Measurements from ENCODE around the gene RPL28.
"Not testable (repeated sequence)": the region's sequence is repeated elsewhere in the genome, so short reads cannot be mapped to it uniquely, and the experiment has no call there.

RPL28 gene

DNA sequence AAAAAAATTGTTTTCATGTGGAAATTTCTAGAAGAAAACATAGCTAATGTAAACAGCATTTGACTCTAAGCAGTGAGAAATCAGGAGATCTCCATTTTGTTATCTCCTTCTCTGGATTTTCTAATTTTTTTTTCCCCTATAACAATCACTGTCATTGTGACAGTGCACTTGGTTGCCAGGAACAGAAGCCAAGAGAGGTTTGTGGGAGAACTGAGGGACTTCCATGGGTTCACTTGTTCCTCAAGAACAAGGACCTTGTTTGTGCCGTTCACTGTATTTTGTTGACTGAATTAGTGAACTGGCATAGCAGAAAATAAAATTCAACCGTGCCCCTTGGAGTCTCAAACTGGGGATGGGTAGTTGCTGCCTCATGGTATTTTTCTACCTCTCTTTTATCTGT, 40.3 kb downstream of the RPL28 start:
- DNase-seq (ENCODE audit: low spot score): peak; percentile 88

DNA sequence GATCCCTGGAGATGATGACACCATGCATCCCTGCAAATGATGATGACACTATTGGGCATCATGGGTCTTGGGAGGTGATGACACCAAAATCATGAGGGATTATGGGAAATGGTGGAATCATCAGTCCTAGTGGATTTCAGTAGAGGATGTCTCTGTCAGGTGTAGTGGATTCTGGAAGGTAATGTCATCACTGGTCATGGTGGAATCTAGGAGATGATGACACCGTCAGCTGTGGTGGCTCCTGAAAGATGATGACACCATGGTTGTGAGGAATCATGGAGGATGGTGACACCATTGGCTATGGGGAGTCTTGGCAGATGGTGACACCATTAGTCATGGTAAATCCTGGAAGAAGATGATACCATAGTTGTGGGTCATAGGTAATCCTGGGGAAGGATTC, 45.5 kb downstream of the RPL28 start:
- DNase-seq (ENCODE audit: low spot score): no peak

DNA sequence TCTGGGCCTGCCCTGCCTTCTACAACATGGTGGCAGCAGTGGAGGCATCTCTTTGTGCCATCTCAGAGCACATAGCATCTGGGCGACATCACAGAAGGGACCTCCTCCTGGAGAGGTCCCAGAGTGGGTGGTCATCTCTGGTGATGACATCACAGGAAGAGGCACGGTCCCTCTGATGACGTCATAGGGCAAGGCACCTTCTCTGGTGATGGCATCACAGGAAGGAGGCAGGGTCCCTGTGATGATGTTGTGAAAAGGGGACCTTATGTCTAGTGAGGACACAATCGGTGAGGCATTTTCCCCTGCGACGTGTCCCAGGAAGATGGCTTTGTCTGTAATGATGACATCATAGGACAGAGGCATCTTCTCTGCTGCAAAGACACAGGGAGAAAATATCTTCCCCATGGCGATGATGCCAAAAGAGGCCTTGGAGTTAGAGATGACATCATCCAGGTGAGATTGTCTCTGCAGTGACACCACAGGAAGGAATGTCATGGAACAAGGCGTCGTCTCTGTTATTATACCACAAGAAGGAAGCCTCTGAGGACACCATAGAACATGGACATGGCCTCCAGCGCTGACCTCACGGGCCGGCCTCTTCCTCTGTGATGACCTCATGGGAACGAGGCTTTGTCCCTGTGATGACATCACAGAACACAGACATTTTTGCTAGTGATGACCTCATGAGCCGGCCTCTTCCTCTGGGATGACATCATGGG, 46.7 kb downstream of the RPL28 start:
- no peak for DNase-seq (ENCODE audit: low spot score)

DNA sequence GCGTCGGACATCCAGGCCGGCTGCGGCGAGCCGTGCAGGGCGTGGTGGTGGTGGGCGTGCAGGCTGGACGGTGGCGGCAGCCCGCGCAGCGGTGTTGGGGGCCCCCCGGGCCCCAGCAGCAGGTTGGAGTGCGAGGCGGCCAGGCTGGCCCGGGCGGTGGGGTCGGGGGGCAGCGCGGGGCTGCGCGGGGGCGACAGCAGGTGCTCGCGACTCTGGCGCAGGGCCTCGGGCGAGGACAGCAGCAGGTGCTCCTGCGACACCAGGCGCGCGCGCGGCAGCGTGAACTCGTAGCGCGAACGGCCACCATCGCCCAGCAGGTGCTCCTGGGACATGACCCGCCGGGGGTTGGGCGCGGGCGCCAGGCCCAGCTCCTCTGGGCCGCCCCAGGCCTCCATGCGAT, 47.6 kb downstream of the RPL28 start:
- DNase-seq (ENCODE audit: low spot score): no peak

DNA sequence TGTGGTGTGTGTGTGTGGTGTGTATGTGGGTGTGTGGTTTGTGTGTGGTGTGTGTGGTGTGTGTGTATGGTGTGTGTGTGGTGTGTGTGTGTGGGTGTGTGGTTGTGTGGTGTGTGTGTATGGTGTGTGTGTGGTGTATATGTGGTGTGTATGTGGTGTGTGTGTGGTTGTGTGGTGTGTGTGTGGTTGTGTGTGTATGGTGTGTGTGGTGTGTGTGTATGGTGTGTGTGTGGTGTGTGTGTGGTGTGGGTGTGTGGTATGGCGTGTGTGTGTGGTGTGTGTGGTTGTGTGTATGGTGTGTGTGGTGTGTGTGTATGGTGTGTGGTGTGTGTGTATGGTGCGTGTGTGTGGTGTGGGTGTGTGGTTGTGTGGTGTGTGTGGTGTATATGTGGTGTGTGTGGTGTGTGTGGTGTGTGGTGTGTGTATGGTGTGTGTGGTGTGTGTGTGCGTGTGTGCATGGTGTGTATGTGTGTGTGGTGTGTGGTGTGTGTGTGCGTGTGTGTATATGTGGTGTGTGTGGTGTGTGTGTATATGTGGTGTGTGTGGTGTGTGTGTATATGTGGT, 48.7 kb downstream of the RPL28 start:
- DNase-seq (ENCODE audit: low spot score): no peak

DNA sequence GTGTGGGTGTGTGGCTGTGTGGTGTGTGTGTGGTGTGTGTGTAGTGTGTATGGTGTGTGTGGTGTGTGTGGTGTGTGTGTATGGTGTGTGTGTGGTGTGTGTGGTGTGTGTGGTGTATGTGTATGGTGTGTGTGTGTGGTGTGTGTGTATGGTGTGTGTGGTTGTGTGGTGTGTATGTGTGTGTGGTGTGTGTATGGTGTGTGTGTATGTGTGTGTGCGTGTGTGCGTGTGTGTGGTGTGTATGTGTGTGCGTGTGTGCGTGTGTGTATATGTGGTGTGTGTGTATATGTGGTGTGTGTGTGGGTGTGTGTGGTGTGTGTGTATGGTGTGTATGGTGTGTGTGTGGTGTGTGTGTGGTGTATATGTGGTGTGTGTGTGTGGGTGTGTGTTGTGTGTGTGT, 49.3 kb downstream of the RPL28 start:
- DNase-seq (ENCODE audit: low spot score): no peak

DNA sequence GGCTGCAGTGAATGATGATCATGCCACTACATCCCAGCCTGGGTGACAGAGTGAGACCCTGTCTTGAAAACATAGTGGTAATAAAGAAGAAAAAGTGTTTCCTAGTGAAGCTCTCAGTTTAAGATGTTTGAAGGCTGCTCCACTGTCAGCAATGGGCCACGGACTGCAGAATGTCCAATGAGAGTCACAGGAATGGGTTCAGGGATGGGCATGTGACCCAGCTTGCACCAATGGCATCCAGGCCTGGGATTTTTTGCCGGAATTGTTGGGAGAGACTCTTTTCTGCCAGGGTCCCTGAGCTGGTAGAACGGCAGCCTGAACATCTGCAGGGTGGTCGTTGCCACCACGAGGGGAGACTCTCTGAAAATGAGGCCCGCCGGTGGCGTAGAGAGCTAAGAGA, 51.1 kb downstream of the RPL28 start:
- DNase-seq (ENCODE audit: low spot score): no peak

DNA sequence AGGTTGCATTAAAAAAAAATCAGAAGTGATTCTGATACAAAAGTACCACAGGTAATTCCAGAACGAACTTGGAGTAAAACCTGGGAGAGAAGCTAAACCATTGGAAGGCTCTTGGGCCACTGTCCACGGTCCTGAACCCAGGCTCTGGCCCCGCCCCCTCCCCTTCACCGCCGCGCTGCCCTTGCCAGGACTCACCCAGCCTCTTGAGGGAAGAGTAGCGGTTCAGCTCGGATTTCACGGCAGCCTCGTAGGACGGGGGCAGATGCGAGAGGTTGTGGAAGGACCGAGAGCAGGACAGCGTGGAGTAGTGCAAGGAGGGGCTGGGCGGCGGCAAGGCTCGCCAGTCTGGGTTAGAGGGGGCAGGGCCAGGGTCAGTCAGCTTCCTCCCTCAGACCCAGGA, 51.7 kb downstream of the RPL28 start:
- DNase-seq (ENCODE audit: low spot score): peak; percentile 77

DNA sequence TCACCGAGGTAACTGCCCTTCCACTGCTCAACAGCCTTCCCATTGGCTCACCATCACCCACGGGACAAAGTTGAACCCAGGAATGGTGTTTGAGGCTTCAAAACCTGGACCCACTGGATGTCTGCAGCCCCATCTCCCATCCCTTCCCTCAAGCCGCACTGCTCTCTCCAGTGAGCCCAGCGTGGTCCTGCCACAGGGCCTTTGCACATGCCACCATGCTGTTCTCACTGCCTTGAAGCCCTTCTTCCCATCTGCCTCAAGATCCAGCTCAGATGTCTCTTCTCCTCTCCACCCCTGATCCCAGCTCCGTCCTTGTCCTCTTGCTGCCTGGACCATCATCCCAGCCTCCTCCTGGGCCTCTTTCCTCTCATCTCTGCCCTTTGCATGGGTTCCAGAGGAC, 53.3 kb downstream of the RPL28 start:
- DNase-seq (ENCODE audit: low spot score): no peak

DNA sequence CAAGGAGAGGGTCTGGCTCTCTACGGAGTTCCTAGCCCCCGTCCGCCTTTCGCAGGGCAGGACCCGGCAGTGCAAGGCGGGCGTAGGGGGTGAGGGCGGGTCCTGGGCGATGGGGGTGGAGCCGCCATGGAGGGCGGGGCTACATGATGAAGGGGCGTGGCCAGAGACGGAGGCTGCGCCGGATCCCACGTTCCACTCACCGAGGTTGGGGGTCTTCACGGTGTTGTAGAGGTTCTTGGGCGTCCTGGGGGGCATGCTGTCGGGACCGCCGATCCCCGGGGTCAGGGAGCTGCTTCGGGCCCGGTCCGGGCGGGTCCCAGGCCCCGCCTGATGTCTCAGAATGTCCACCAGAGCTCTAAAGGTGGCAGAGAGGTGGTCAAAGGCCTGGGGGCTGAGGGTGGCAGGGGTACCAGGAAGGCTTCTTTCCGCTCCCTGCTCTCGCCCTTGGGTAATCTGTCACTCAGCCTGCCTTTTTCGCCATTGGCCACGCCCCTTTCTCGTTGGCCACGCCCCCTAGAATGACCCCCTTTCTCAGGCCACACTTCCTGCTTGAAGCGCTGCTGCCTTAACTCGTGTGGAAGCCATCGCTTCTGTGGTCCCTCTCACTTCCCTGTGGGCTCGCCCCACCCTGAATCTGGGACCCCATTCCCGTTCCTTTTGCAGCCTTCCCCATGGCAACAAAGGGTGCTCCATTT, 54.8 kb downstream of the RPL28 start:
- DNase-seq (ENCODE audit: low spot score): peak; percentile 53

DNA sequence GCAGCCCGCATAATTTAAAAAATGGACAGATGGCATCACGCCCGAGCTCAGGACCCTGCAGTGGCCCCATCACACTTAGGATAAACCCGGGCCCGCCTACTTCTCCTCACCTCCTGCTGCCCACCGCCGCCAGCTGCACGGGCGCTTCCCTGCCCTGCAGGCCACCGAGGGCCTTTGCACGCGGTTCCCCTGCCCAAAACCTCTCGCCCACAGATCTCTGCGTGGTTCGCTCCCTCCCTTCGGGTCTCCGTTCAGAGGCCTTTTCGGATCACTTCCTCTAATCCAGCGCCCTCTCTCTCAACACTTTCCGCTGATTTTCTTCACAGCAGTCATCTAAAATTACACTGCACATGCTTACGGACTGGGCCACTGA, 55.6 kb downstream of the RPL28 start:
- DNase-seq (ENCODE audit: low spot score): no peak

DNA sequence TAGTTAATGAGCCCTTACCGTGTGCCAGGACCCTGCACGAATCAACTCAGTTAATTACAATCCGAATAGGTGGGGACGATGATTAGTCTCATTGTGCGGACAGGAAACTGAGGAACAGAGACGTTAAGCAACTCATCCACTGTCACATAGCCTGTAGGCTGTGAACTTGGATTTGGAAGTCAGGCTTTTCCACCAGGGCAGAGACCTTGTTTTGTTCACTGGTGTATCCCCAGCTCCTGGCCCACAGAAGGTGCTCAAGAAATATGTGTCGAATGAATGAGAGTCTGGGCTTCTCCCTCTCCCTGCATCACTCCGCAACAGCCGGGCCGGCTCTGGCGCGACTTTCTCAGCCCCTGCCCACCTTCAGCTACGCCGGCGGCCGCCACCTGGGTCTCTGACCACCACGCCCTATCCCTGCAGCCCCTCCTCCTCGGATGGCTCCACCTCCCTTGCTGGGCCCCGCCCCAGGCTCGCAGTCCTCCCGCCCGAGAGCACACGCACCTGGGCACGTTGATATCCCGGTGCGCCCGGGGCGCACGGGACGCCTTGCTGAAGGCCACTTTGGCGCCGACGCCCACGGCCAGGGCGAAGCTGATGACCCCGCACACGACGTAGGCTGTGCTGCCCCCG, 56.1 kb downstream of the RPL28 start:
- DNase-seq (ENCODE audit: low spot score): no peak

DNA sequence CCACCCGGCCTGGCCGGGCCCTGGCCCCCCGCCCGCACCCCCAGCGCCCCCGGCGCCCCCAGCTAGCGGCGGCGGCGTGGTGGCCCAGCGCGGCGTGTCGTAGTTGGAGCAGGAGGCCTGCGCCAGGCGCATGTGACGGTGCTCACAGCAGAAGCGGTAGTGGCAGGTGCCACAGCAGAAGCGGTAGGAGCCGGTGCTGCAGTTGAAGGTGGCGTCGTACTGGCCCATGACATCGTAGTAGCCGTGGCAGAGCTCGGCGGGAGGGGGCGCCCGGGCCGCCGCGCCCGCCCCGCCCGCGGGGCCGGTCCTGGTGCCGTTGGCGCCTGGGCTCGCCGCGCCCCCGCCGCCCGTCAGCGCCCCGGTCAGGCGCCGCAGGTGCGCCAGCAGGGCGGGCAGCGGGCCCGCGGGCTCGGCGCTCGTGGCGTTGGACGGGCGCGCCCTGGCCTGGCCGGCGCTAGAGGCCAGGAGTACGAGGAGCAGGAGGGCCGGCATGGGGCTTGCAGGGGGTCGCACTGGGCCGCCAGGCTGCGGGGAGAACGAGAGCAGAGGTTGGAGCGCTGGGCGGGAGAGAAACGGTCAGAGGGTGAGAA, 56.7 kb downstream of the RPL28 start:
- DNase-seq (ENCODE audit: low spot score): no peak

DNA sequence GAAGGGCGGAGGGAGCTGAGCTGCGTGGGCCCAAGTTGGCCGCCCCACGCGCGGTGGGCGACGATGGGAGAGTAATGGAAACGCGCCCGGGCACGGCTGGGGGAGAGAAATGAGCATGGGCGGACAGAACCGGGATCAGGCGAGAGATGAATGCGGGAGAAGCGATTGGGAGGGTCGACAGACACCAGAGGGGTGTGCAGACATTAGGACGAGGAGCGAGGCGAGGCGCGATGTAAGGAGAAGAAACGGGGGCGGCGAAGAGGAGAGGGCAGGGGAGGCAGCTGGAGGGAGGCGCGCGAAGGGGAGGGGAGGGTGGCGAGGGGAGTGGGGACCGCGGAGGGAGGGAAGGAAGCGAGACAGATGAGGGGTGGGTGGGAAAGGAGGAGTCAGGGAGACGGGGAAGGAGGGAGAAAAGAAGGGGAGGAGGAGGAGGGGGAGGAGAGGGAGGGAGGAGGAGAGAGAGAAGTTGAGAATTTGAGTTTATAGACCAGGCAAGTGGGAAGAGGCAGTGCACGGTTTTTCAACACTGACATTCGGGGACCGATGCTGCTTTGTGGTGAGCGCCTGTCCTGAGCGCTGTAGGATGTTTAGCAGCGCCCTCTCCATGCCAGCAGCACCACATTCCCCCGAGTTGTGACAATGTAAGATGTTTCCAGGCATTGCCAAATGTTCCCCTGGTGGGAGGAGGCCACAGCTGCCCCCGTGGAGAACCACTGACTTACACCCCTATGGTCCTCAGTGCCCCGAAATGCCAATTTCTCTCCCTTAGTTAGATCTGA, 57.5 kb downstream of the RPL28 start, which contains the start of gene SHISA7:
Gene SHISA7 (minus strand): TSS at position 256 of the 779 bp plus-strand sequence. CDS start 437 bp downstream, outside the sequence.
- DNase-seq (ENCODE audit: low spot score): no peak

DNA sequence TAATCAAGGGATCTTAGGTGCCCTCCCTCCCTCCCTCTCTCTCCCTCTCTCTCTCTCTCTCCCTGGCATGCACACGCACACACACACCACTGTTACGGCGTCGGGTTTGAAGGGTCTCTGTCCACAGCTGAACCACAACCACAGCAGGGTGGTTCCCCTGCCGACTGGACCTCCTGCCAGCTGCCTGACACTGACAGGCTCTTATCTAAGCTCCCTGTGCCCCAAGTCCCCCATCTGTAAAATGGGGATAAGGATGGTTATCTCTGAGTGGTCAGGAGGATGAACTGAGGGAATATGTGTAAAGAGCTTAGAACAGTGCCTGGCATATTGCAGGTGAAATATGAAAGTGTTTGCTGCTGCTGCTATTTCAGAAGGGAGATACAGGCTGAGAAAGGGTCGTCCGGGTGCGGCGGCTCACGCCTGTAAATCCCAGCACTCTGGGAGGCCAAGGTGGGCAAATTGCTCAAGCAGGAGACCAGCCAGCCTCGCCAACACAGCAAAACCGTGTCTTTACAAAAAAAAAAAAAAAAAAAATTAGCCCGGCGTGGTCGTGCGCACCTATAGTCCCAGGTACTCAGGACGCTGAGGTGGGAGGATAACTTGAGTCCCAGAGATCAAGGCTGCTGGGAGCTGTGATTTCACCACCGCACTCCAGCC, 58.2 kb downstream of the RPL28 start:
- no peak for DNase-seq (ENCODE audit: low spot score)

DNA sequence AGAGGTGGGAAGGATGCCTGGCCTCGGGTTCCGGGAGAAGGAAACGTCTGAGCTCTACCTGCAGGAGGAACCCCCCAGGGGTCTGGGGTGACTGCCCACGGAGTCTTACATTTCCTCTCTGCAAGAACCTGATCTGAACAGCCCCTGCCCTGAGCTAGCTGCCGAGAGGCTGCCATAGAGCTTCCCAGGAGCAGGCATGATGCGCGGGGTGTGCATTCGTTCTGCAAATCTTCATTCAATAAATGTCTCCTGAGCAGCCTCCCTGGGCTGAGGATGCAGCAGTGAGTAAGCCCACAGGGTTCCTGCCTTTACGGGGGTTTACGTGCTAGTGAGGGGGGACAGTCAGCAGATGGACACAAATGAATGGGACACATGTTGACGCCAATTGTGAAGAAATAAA, 58.9 kb downstream of the RPL28 start:
- DNase-seq (ENCODE audit: low spot score): no peak

DNA sequence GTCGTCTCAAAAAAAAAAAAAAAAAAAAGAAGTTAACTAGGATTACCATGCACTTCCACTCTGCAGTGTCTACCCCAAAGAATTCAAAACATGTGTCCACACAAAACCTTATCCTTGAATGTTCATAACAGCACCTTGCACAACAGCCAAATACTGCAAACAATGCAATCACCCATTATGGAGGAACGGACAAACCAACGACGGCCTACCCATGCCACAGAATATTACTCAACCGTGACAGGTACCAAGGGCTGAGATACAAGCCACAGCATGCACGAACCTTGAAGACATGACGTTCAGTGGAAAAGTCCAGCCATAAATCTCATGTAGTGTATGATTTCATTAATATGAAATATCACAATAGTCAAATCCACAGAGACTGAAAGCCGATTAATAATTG, 60.3 kb downstream of the RPL28 start:
- DNase-seq (ENCODE audit: low spot score): no peak

DNA sequence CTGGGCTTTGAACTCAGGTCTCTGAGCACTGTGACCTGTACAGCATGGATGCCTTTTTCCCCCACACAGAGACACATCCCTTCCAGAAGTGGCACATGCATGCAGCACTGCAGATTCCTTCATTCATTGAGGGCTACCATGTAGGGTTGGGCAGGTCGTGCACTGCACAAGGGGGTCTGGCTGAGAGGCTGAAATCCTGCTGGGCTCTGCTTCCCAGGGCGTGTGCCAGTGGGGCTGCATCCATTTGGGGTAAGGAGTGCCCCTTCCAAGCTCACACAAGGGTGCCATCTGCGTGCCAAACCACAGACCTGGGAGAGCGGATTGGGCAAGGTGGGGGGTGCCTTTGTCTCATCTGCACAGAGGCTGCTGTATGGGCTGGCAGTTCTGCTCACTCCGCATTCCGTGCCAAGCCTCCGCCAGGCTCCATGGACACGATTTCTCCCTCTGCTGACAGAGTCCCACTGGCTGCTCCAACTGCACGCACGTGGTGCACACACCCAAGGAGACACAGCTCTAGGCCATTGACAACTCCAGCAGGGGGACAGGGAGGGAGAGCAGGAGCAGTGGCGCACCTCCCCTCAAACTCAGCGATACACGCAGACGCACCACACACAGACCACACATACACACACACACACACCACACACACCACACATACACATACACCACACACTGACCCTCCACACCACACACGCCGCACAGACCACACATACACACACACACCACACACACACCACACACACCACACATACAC, 61.9 kb downstream of the RPL28 start:
- peak; percentile 45 for DNase-seq (ENCODE audit: low spot score)

DNA sequence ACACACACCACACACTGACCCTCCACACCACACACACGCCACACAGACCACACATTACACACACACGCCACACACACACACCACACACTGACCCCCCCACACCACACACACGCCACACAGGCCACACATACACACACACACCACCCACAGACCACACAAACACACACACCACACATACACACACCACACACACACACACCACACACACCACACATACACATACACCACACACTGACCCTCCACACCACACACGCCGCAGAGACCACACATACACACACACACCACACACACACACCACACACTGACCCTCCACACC, 62.4 kb downstream of the RPL28 start:
- not testable (repeated sequence) for DNase-seq (ENCODE audit: low spot score)

DNA sequence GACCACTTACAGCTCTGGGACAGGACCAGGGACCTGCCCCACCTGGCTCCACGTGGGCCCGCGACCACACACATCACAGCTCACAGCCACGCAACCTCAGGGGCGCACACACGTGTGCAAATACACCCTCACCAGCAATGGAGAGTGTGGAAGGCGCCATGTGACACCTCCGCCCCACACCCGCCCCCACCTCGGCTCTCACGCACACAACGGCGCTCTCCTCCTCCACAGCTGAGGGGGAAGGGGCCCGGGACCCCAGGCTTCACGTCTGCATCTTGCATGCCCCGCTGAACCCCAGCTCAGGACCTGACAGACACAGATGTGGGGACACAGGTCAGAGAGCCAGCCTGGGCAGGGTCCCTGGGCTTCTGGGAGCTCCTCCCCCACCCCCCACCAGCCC, 63.7 kb downstream of the RPL28 start:
- DNase-seq (ENCODE audit: low spot score): no peak

Measured in COLO829 (cell line).